Keratinocyte (primary cell): Measurements from ENCODE around the gene TMEM97. TPM values are rescaled to one million over a fixed set of nuclear protein-coding genes. Genes with fewer than 3 reads are reported as not detected.

Source experiments
- DNase-seq: peaks from one replicate; pipeline ENCODE4 v3.0.0-alpha.2; 2011; ENCODE audit warnings: low read depth, missing footprints, low spot score
- FAIRE-seq: peaks from 2 replicates; lab custom pipeline; 2011; peaks lifted over from hg19 to GRCh38; lab: Jason Lieb, UNC
- H2AFZ ChIP-seq: 2 replicates; pipeline ENCODE4 v1.6.0; 2012; ENCODE audit warnings: low read length, control low read depth, inconsistent platforms; ENCODE audit not compliant: control insufficient read depth
- H3K27ac ChIP-seq: 2 replicates; pipeline ENCODE4 v1.5.1; 2011; ENCODE audit warnings: low read length; ENCODE audit not compliant: control insufficient read depth, insufficient read depth
- H3K27me3 ChIP-seq: 3 replicates; pipeline ENCODE4 v1.6.0; 2011; ENCODE audit warnings: low read length; ENCODE audit not compliant: control insufficient read depth, insufficient read depth; ENCODE audit errors: extremely low read depth
- H3K36me3 ChIP-seq, 2 experiments: 2 replicates in 1 of 2; 3 replicates in 1 of 2; pipeline ENCODE4 v1.5.1; 2011; ENCODE audit warnings: low read length in 2 of 2, mild to moderate bottlenecking in 1 of 2; ENCODE audit not compliant: control insufficient read depth in 2 of 2, insufficient read depth in 2 of 2; ENCODE audit errors: extremely low read depth in 1 of 2
- H3K4me1 ChIP-seq: 3 replicates; pipeline ENCODE4 v1.5.1; 2011; ENCODE audit warnings: low read length; ENCODE audit not compliant: control insufficient read depth, insufficient read depth; ENCODE audit errors: extremely low read depth
- H3K4me2 ChIP-seq: 3 replicates; pipeline ENCODE4 v1.6.0; 2011; ENCODE audit warnings: low read depth, low read length; ENCODE audit not compliant: control insufficient read depth, insufficient read depth; ENCODE audit errors: extremely low read depth
- H3K4me3 ChIP-seq, 3 experiments: fragments of 200-600 bp in 1 of 3; sonication (generic) in 1 of 3; 2 replicates in 2 of 3; 3 replicates in 1 of 3; pipeline ENCODE4 v1.5.1; 2011 to 2016; ENCODE audit warnings: low read length in 3 of 3, mild to moderate bottlenecking in 3 of 3, control low read depth in 2 of 3, inconsistent platforms in 1 of 3, low read depth in 1 of 3, mixed read lengths in 1 of 3, mixed run types in 1 of 3, moderate library complexity in 1 of 3; ENCODE audit not compliant: control insufficient read depth in 2 of 3, insufficient read depth in 2 of 3; ENCODE audit errors: extremely low read depth in 1 of 3
- H3K79me2 ChIP-seq: 2 replicates; pipeline ENCODE4 v1.6.0; 2012; ENCODE audit warnings: low read length; ENCODE audit not compliant: control insufficient read depth, insufficient read depth
- H3K9ac ChIP-seq: 3 replicates; pipeline ENCODE4 v1.6.0; 2011; ENCODE audit warnings: low read length; ENCODE audit not compliant: control insufficient read depth, insufficient read depth; ENCODE audit errors: extremely low read depth
- H3K9me1 ChIP-seq: 3 replicates; pipeline ENCODE4 v1.6.0; 2011; ENCODE audit warnings: low read length; ENCODE audit not compliant: control insufficient read depth, insufficient read depth; ENCODE audit errors: extremely low read depth
- H3K9me3 ChIP-seq: 2 replicates; pipeline ENCODE4 v1.5.1; 2012; ENCODE audit warnings: low read depth, low read length; ENCODE audit not compliant: control insufficient read depth
- H4K20me1 ChIP-seq: 3 replicates; pipeline ENCODE4 v1.6.0; 2011; ENCODE audit warnings: low read length; ENCODE audit not compliant: control insufficient read depth, insufficient read depth; ENCODE audit errors: extremely low read depth
- CTCF ChIP-seq, 3 experiments: IDR thresholded peaks in 1 of 3; conservative IDR thresholded peaks in 1 of 3; optimal IDR thresholded peaks in 1 of 3; 2 replicates in 2 of 3; 3 replicates in 1 of 3; pipeline versions ENCODE3 to v1.5.1; 2011; ENCODE audit warnings: low read length in 3 of 3, mild to moderate bottlenecking in 3 of 3, moderate library complexity in 2 of 3, control low read depth in 1 of 3, inconsistent platforms in 1 of 3; ENCODE audit not compliant: insufficient read depth in 2 of 3; ENCODE audit errors: extremely low read depth in 1 of 3
- EZH2 ChIP-seq: IDR thresholded peaks from one replicate; pipeline ENCODE4 v1.6.1; 2012; ENCODE audit warnings: inconsistent platforms, mild to moderate bottlenecking, low read length, moderate library complexity
- dilution Hi-C: fragments of 300-500 bp; cut with MboI; formaldehyde crosslinking; loops from one replicate; pipeline ENCODE4 v1.7.0; 2020; ENCODE audit warnings: low sequenced_read_pairs; ENCODE audit not compliant: extremely low pct_ligation_motif_present
- polyA plus RNA-seq, 5 experiments: library from polyadenylated mRNA; depleted of rRNA in 3 of 5; stranded (reverse) in 3 of 5; stranded (forward) in 1 of 5; unstranded in 1 of 5; fragments of >200 nt; gene quantifications; 1 replicate in 1 of 5; 2 replicates in 3 of 5; 3 replicates in 1 of 5; pipeline versions ENCODE4 v1.2.1 to v1.2.3, GENCODE V29; 2011 to 2012; ENCODE audit warnings: missing spikeins in 2 of 5, low read depth in 1 of 5, low replicate concordance in 1 of 5

Gene TMEM97
- polyA plus RNA-seq, 1 donor (not counting 4 experiments of a cell fraction or from before 2014, with no cell fraction given), result 29.9 TPM

- dilution Hi-C loops, result no loop called here
- no peak for TF ChIP-seq CTCF (optimal IDR thresholded peaks at IDR 0.05 in 1 of 3, IDR thresholded peaks at IDR 0.05 in 1 of 3, conservative IDR thresholded peaks at IDR 0.05 in 1 of 3; ENCODE audit: extremely low read depth in 1 of 3, insufficient read depth in 2 of 3, low read length in 3 of 3)
- no peak for TF ChIP-seq EZH2
- H3K4me2 ChIP-seq, result peak overlapping the region; percentile 45
- H3K36me3 ChIP-seq, result peaks cover 53 to 61% of the 10 kb centered on the region in 2 experiments
- no peak overlapping the region for H3K9ac ChIP-seq
- H4K20me1 ChIP-seq, result no peaks in the 10 kb centered on the region
- no peak overlapping the region for H3K4me3 ChIP-seq
- no peak for FAIRE-seq
- peaks cover 29% of the 10 kb centered on the region for H3K4me1 ChIP-seq
- H3K27me3 ChIP-seq, result no peaks in the 10 kb centered on the region
- peak overlapping the region; percentile 58 for H3K27ac ChIP-seq
- peaks cover 6% of the 10 kb centered on the region for H3K79me2 ChIP-seq
- no peak for DNase-seq
- H2AFZ ChIP-seq, result no peak overlapping the region
- no peaks in the 10 kb centered on the region for H3K9me3 ChIP-seq
- H3K9me1 ChIP-seq, result no peaks in the 10 kb centered on the region
These were observed 27.2 kb downstream of the TMEM97 start for GRCh38 chr17:28346199-28346580.

- no peaks in the 10 kb centered on the region for H3K9me1 ChIP-seq
- peaks cover 48 to 58% of the 10 kb centered on the region in 2 experiments for H3K36me3 ChIP-seq
- DNase-seq, result no peak
- FAIRE-seq, result peak; percentile 9
- H3K27me3 ChIP-seq, result no peaks in the 10 kb centered on the region
- no peaks in the 10 kb centered on the region for H3K9me3 ChIP-seq
- peak overlapping the region; percentile 58 for H3K27ac ChIP-seq
- TF ChIP-seq EZH2 (no peak), CTCF (optimal IDR thresholded peaks at IDR 0.05 in 1 of 3, IDR thresholded peaks at IDR 0.05 in 1 of 3, conservative IDR thresholded peaks at IDR 0.05 in 1 of 3; ENCODE audit: extremely low read depth in 1 of 3, insufficient read depth in 2 of 3, low read length in 3 of 3) (peak in 1 of 3 experiments; percentile 20)
- peak overlapping the region; percentile 45 for H3K4me2 ChIP-seq
- no peak overlapping the region for H2AFZ ChIP-seq
- H3K79me2 ChIP-seq, result peaks cover 5% of the 10 kb centered on the region
- H3K9ac ChIP-seq, result peak overlapping the region; percentile 9
- H4K20me1 ChIP-seq, result no peaks in the 10 kb centered on the region
- peaks cover 29% of the 10 kb centered on the region for H3K4me1 ChIP-seq
- H3K4me3 ChIP-seq, result peak overlapping the region in 1 of 3 experiments; percentile 9
- dilution Hi-C loops, result no loop called here
These were observed 27.8 kb downstream of the TMEM97 start for GRCh38 chr17:28346746-28347246.
